ENCODE results near the gene TNRC6B. TPM values are rescaled to one million over a fixed set of nuclear protein-coding genes. Genes with fewer than 3 reads are reported as not detected.

The TNRC6B gene
- total and polyA plus RNA-seq, 2 of the 13 experiments (the other 11 are each of a cell fraction or from before 2014, with no cell fraction given), result 8.9 to 13.2 TPM

DNA sequence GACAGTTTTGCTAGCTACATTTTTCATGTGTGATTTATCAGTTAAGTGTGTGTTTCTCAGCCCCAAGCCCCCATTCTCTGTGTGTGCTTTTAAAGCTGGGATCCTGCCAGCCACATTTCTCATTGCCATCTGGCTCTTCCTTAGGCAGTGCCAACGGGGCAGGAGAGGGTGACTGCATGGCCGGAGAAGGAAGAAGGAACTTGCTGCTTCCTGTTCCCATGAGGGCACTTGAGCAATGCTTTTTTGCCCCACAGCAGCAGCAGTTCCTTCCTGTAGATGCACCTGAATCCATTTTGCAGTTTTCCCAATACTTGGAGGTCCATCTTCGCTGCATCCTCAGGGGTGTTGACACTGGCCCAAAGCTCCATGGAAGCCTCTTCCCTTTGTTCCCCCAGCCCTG is 37.5 kb downstream of the TNRC6B start:
- DNase-seq (ENCODE audit: low spot score) (no peak), ATAC-seq (no peak), FAIRE-seq (no peak)
- H3K27ac ChIP-seq (ENCODE audit: extremely low read length, insufficient read depth, low read length), result no peak overlapping the region
- CTCF ChIA-PET (ENCODE audit: low intra/inter-chr PET ratio, low total read pairs), result no interaction called here
- TF ChIP-seq ZBTB3 (CRISPR knock-in tag; IDR thresholded peaks at IDR 0.05; ENCODE audit: borderline replicate concordance, low read depth) (no peak), ZNF543 (CRISPR knock-in tag; IDR thresholded peaks at IDR 0.05) (no peak), ZNF333 (CRISPR knock-in tag; IDR thresholded peaks at IDR 0.05; ENCODE audit: borderline replicate concordance) (no peak), ZKSCAN1 (IDR thresholded peaks at IDR 0.05; ENCODE audit: low read length) (no peak), TOE1 (CRISPR knock-in tag; IDR thresholded peaks at IDR 0.05) (no peak), U2AF2 (IDR thresholded peaks at IDR 0.05; ENCODE audit: low read depth, low read length) (no peak), REL (CRISPR knock-in tag; conservative IDR thresholded peaks at IDR 0.05) (no peak), MIXL1 (CRISPR knock-in tag; IDR thresholded peaks at IDR 0.05) (no peak), ZNF546 (CRISPR knock-in tag; conservative IDR thresholded peaks at IDR 0.05) (no peak), HDAC1 (CRISPR knock-in tag; IDR thresholded peaks at IDR 0.05) (no peak), SPEN (CRISPR knock-in tag; IDR thresholded peaks at IDR 0.05; ENCODE audit: low read depth) (no peak), ZNF552 (CRISPR knock-in tag; IDR thresholded peaks at IDR 0.05; ENCODE audit: borderline replicate concordance) (no peak)
- TF ChIP-seq, protein P1, sequence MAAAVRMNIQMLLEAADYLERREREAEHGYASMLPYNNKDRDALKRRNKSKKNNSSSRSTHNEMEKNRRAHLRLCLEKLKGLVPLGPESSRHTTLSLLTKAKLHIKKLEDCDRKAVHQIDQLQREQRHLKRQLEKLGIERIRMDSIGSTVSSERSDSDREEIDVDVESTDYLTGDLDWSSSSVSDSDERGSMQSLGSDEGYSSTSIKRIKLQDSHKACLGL (CRISPR knock-in tag; IDR thresholded peaks at IDR 0.05), result no peak
- TF ChIP-seq, protein P2, sequence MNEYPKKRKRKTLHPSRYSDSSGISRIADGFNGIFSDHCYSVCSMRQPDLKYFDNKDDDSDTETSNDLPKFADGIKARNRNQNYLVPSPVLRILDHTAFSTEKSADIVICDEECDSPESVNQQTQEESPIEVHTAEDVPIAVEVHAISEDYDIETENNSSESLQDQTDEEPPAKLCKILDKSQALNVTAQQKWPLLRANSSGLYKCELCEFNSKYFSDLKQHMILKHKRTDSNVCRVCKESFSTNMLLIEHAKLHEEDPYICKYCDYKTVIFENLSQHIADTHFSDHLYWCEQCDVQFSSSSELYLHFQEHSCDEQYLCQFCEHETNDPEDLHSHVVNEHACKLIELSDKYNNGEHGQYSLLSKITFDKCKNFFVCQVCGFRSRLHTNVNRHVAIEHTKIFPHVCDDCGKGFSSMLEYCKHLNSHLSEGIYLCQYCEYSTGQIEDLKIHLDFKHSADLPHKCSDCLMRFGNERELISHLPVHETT (CRISPR knock-in tag; conservative IDR thresholded peaks at IDR 0.05), result no peak
- POLR2A ChIA-PET, result no interaction called here
- H3K4me3 ChIP-seq (replicated peaks in 1 of 3; ENCODE audit: insufficient read depth in 1 of 3, low read depth in 2 of 3, low read length in 3 of 3), result no peak overlapping the region
- WGBS (ENCODE audit: low lambda C conversion rate), result 96% methylated on average over 3 of the region's 3 CpGs
- no TSS peak for BruUV-seq (replicated peaks)
- no peaks in the 10 kb centered on the region for H3K27me3 ChIP-seq (ENCODE audit: control insufficient read depth in 1 of 2, insufficient read depth in 2 of 2, low read length in 2 of 2)
- no peak overlapping the region for H2AFZ ChIP-seq (ENCODE audit: low read length)
- H4K20me1 ChIP-seq (ENCODE audit: insufficient read depth, low read length), result peaks cover 41% of the 10 kb centered on the region
- no peaks in the 10 kb centered on the region for H3K9me3 ChIP-seq (ENCODE audit: low read length)
- in situ Hi-C loops (cut with HindIII; ENCODE audit: extremely low pct_ligation_motif_present, low pct_unique_long_range_greater_than_20kb) (no loop called here), intact Hi-C loops (cut with micrococcal nuclease; ENCODE audit: unreplicated experiment) (no loop called here)
- no peak overlapping the region for H3K9ac ChIP-seq (ENCODE audit: insufficient read depth, low read depth, low read length)
- H3K4me2 ChIP-seq (ENCODE audit: low read depth, low read length), result no peak overlapping the region
- peaks cover 41% of the 10 kb centered on the region for H3K4me1 ChIP-seq (ENCODE audit: insufficient read depth, low read length)
- H3K36me3 ChIP-seq (replicated peaks in 1 of 2; ENCODE audit: control insufficient read depth in 1 of 2, insufficient read depth in 2 of 2, low read length in 2 of 2), result peaks cover 0 to 2% of the 10 kb centered on the region in 2 experiments; a peak in 1 of 5 replicates
- H3K79me2 ChIP-seq (ENCODE audit: insufficient read depth, low read length), result peaks cover 56% of the 10 kb centered on the region
